ENCODE measurements around the gene GALNT9. TPM values are rescaled to one million over a fixed set of nuclear protein-coding genes. Genes with fewer than 3 reads are reported as not detected.

Gene GALNT9
- total RNA-seq, 1 donor from 2014 or later: not detected

DNA sequence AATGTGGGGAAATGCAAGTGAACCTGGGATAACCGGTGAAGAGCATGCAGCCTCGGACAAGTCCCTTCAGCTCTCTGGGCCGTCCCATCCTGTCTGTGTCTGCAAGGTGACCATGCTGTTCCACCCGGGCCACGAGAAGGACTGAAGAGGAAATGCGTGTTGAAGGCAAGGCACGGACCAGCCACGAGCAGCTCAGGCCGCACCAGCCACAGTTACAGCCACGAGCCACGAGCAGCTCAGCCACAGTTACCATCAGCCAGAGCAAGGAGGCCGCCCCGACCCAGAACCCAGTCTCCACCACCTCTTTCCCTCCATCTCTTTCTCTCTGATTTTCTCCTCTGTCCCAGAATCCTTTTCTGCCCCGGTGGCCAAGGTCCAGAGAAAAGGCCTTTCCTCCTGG lies 18.8 kb upstream of the GALNT9 start:
- peaks cover 91% of the 10 kb centered on the region for H3K27me3 ChIP-seq (ENCODE audit: low read depth)
- no peak for DNase-seq

DNA sequence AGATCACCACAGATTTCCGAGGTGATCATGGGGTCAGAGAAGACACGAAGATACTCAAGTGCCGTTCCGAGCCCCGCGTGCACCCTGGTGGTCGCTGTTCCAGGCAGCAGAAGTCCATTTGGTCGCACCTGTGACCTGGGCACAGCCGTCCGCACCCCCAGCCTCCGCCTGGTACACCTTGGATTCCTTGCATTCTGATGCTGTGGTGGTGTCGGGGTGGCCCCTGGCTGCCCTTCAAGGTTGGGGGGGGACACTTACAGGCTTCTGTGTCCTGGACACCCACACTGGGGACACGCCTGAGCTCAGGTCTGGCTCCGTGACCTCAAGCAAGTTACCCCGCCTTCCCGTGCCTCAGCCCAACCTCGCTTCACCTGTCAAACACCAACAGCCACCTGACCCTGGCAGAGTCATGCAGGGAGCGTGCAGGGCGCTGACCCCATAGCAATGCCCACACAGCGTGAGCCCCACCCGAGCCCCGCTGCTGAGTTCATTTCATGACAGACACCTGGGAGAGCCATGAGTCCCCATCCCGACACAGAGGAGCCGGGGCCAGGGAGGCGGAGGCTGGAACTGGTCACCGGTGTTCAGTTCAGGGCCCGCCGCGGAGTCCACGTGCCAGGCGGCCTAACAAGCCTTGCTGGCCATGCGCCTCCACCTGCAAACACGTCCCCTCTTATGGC lies 17.9 kb upstream of the GALNT9 start:
- H3K27me3 ChIP-seq (ENCODE audit: low read depth): peaks cover 85% of the 10 kb centered on the region
- H3K9me3 ChIP-seq (replicated peaks): no peaks in the 10 kb centered on the region
- no peak overlapping the region for H3K27ac ChIP-seq (replicated peaks)
- TF ChIP-seq, protein P1, sequence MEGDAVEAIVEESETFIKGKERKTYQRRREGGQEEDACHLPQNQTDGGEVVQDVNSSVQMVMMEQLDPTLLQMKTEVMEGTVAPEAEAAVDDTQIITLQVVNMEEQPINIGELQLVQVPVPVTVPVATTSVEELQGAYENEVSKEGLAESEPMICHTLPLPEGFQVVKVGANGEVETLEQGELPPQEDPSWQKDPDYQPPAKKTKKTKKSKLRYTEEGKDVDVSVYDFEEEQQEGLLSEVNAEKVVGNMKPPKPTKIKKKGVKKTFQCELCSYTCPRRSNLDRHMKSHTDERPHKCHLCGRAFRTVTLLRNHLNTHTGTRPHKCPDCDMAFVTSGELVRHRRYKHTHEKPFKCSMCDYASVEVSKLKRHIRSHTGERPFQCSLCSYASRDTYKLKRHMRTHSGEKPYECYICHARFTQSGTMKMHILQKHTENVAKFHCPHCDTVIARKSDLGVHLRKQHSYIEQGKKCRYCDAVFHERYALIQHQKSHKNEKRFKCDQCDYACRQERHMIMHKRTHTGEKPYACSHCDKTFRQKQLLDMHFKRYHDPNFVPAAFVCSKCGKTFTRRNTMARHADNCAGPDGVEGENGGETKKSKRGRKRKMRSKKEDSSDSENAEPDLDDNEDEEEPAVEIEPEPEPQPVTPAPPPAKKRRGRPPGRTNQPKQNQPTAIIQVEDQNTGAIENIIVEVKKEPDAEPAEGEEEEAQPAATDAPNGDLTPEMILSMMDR (IDR thresholded peaks at IDR 0.05; ENCODE audit: borderline replicate concordance): no peak
- no peaks in the 10 kb centered on the region for H3K4me1 ChIP-seq
- intact Hi-C loops (cut with micrococcal nuclease): no loop called here
- no peak for DNase-seq
- H3K36me3 ChIP-seq: no peaks in the 10 kb centered on the region
- no peak overlapping the region for H3K4me3 ChIP-seq

More for the DNA sequence above, 18.8 kb upstream of the GALNT9 start:
- H3K36me3 ChIP-seq: no peaks in the 10 kb centered on the region
- H3K9me3 ChIP-seq (replicated peaks): no peaks in the 10 kb centered on the region
- TF ChIP-seq, protein P1 (IDR thresholded peaks at IDR 0.05; ENCODE audit: borderline replicate concordance): no peak
- H3K4me1 ChIP-seq: no peaks in the 10 kb centered on the region
- H3K4me3 ChIP-seq: no peak overlapping the region
- H3K27ac ChIP-seq (replicated peaks): no peak overlapping the region
- intact Hi-C loops (cut with micrococcal nuclease): no loop called here

DNA sequence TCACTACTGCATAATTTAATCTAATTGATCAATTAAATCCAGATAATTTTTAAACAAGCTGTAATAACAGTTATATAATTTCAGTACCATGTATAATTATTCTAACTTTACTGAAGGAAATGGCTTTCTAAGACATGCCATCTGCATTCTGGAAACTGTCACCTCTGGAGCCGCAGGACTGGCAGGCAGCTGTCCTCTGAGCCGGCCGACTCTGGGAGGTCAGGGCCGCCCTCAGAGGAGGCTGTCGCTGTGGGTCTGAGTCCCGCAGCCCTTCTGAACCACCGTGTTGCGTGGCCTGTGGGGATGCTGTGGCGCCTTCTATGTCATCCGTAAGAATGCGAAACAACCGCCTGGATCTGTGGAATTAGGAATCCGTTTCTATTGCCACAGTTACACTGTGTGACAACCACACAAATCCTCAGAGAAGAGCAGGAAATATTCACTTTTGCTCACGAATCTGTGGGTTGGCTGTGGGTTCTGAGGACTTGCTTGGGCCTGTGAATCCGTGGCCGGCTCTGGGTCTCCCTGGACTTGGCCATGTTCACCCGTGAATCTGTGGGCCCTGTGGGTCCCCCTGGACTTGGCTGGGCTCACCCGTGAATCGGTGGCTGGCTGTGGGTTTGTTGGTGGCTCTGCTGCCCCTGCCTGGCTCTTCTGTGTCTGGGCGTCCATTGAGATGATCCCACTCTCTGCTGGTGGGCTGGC lies 17.2 kb upstream of the GALNT9 start:
- Histone ChIP-seq H3K9me3 (replicated peaks) (no peaks in the 10 kb centered on the region), H3K4me3 (no peak overlapping the region), H3K27ac (replicated peaks) (no peak overlapping the region), H3K4me1 (no peaks in the 10 kb centered on the region), H3K27me3 (ENCODE audit: low read depth) (peaks cover 85% of the 10 kb centered on the region), H3K36me3 (no peaks in the 10 kb centered on the region)
- DNase-seq: no peak
- TF ChIP-seq, protein P1 (IDR thresholded peaks at IDR 0.05; ENCODE audit: borderline replicate concordance): no peak
- intact Hi-C loops (cut with micrococcal nuclease): no loop called here

DNA sequence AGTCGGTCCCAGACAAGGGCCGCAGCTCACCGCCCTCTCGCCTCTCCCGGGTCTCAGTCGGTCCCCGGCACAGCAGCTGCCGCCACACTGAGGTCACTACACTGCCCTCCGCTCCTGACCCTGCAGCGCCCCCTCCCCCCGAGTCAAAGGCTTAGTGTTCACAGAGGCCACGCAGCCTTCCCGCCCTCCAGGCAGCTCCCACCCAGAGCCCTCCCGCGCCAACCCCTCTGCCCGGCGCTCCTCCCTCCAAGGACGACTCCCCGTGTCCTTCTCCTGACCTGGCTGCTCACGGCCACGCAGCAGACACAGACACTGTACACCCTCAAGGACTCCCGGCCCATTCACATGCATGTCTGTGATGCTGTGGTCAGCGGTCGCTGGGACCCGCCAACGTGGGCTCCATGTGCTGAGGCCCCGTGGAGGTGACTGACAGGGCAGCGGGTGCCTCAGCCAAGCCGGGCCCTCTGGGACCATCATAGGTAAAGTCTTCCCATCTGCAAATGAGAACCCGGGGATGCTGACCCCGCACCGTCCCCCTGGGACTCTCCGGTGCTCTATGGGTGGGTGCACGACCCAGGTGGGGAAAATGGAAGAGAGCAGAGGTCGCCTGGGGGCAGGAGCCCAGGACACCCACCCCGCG lies 16.3 kb upstream of the GALNT9 start:
- intact Hi-C loops (cut with micrococcal nuclease): no loop called here
- Histone ChIP-seq H3K27me3 (ENCODE audit: low read depth) (peaks cover 85% of the 10 kb centered on the region), H3K4me1 (no peaks in the 10 kb centered on the region), H3K4me3 (no peak overlapping the region), H3K27ac (replicated peaks) (no peak overlapping the region), H3K9me3 (replicated peaks) (no peaks in the 10 kb centered on the region), H3K36me3 (no peaks in the 10 kb centered on the region)
- no peak for DNase-seq
- TF ChIP-seq, protein P1 (IDR thresholded peaks at IDR 0.05; ENCODE audit: borderline replicate concordance): no peak

DNA sequence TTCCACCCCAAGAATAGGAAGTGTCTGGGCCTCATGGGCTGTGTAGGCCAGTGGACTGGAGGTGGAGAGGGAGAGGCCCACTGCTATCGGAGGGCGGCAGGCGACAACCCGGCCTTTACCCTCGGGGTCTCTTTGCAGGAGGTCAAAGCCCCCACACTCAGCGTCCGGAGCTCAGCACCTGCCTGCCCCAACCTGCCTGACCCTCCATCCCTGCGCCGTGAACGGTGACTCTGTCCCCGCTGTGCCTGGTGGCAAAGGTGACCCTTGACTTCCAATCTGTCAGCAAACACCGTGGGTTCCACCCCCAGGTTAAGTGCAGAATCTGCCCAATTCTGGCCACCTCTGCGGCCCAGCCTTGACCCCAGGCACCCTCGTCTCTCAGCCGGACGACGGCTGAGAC lies 15.7 kb upstream of the GALNT9 start:
- peaks cover 85% of the 10 kb centered on the region for H3K27me3 ChIP-seq (ENCODE audit: low read depth)

More for the DNA sequence above, 15.7 kb upstream of the GALNT9 start:
- DNase-seq: no peak
- Histone ChIP-seq H3K9me3 (replicated peaks) (no peaks in the 10 kb centered on the region), H3K36me3 (no peaks in the 10 kb centered on the region), H3K4me1 (no peaks in the 10 kb centered on the region), H3K27ac (replicated peaks) (no peak overlapping the region), H3K4me3 (no peak overlapping the region)
- TF ChIP-seq, protein P1 (IDR thresholded peaks at IDR 0.05; ENCODE audit: borderline replicate concordance): no peak
- intact Hi-C loops (cut with micrococcal nuclease): no loop called here

All from left ventricle myocardium inferior (tissue), 1 donor.